Astrocyte (in vitro differentiated cells and primary cell): Measurements from ENCODE around the gene STRADA.

Experiments used
- EZH2 ChIP-seq: IDR thresholded peaks from 2 replicates; pipeline ENCODE4 v1.6.1; 2012; ENCODE audit warnings: mild to moderate bottlenecking, low read length, inconsistent platforms; ENCODE audit not compliant: insufficient read depth
- TF ChIP-seq, protein P1 (sequence below): IDR thresholded peaks from 2 replicates; pipeline ENCODE4 v1.5.1; 2011; ENCODE audit warnings: low read depth, mild to moderate bottlenecking, inconsistent platforms, low read length, moderate library complexity; ENCODE audit not compliant: insufficient read depth

DNA sequence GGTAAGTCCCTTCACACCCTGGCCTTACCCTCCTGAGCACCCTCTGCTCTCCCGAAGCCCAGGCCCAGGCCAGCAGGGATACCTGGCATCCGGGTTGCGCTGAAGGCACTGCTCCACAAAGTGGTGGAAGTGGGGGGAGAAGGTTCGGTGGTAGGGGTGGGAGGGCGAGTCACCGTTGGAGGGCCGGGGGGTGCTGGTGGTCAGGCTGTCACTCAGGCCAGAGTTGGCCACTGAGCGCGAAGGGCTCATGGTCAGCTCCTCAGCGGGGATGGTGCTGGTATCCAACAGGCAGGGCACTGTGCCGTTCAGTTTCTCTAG is 37.4 kb downstream of the STRADA start:
- TF ChIP-seq, protein P1, sequence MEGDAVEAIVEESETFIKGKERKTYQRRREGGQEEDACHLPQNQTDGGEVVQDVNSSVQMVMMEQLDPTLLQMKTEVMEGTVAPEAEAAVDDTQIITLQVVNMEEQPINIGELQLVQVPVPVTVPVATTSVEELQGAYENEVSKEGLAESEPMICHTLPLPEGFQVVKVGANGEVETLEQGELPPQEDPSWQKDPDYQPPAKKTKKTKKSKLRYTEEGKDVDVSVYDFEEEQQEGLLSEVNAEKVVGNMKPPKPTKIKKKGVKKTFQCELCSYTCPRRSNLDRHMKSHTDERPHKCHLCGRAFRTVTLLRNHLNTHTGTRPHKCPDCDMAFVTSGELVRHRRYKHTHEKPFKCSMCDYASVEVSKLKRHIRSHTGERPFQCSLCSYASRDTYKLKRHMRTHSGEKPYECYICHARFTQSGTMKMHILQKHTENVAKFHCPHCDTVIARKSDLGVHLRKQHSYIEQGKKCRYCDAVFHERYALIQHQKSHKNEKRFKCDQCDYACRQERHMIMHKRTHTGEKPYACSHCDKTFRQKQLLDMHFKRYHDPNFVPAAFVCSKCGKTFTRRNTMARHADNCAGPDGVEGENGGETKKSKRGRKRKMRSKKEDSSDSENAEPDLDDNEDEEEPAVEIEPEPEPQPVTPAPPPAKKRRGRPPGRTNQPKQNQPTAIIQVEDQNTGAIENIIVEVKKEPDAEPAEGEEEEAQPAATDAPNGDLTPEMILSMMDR: no peak
- no peak for TF ChIP-seq EZH2
